Gastroesophageal sphincter (tissue), 3 donors: ENCODE data around the gene RAB44.

Source experiments
- CTCF ChIP-seq, 4 experiments: fragments of 200-600 bp in 2 of 4; fragments of 450-650 bp in 2 of 4; sonication (generic) in 1 of 4; IDR thresholded peaks; one replicate each; pipeline ENCODE4 v1.5.1; 2017 to 2019; ENCODE audit warnings: antibody characterized with exemption in 4 of 4, mild to moderate bottlenecking in 2 of 4, moderate library complexity in 2 of 4
- EP300 ChIP-seq: sonication (generic); formaldehyde crosslinking; IDR thresholded peaks from one replicate; pipeline ENCODE4 v1.6.1; 2017; ENCODE audit warnings: antibody characterized with exemption, mild to moderate bottlenecking

- no peak for TF ChIP-seq CTCF (IDR thresholded peaks at IDR 0.05)
- no peak for TF ChIP-seq EP300
Measured at GRCh38 chr6:36660771-36661471, 36.7 kb upstream of the RAB44 start.
